H9 (cell line): Measurements from ENCODE around the gene STIL. TPM values are rescaled to one million over a fixed set of nuclear protein-coding genes. Genes with fewer than 3 reads are reported as not detected.

Experiments
- DNase-seq: peaks from one replicate; pipeline ENCODE4 v3.0.0-alpha.2; 2017
- H2AFZ ChIP-seq: one replicate; pipeline ENCODE4 v1.6.1; 2013; ENCODE audit warnings: mild to moderate bottlenecking, low read length, control low read depth, moderate library complexity
- H2AK5ac ChIP-seq: 2 replicates; pipeline ENCODE4 v1.6.1; 2013; ENCODE audit warnings: low read length, control low read depth, mixed read lengths; ENCODE audit not compliant: insufficient read length
- H2BK120ac ChIP-seq: one replicate; pipeline ENCODE4 v1.6.1; 2013; ENCODE audit warnings: low read depth, mild to moderate bottlenecking, low read length, control low read depth, inconsistent platforms; ENCODE audit not compliant: poor library complexity, severe bottlenecking
- H2BK12ac ChIP-seq: 2 replicates; pipeline ENCODE4 v1.6.1; 2013; ENCODE audit warnings: low read length, control low read depth, mixed read lengths, low read depth; ENCODE audit not compliant: insufficient read length
- H2BK15ac ChIP-seq: 2 replicates; pipeline ENCODE4 v1.6.1; 2013; ENCODE audit warnings: low read depth, low read length, control low read depth
- H2BK20ac ChIP-seq: one replicate; pipeline ENCODE4 v1.6.1; 2013; ENCODE audit warnings: low read depth, mild to moderate bottlenecking, low read length, control low read depth, inconsistent platforms; ENCODE audit not compliant: poor library complexity, severe bottlenecking
- H2BK5ac ChIP-seq: 2 replicates; pipeline ENCODE4 v1.6.1; 2013; ENCODE audit warnings: low read length, control low read depth, mixed read lengths; ENCODE audit not compliant: insufficient read length
- H3K14ac ChIP-seq: 2 replicates; pipeline ENCODE4 v1.6.1; 2013; ENCODE audit warnings: low read length, control low read depth; ENCODE audit not compliant: insufficient read depth
- H3K18ac ChIP-seq: 2 replicates; pipeline ENCODE4 v1.6.1; 2013; ENCODE audit warnings: low read depth, mild to moderate bottlenecking, mixed read lengths, low read length, control low read depth; ENCODE audit not compliant: insufficient read length
- H3K23ac ChIP-seq: 2 replicates; pipeline ENCODE4 v1.6.1; 2013; ENCODE audit warnings: low read length, control low read depth, mixed read lengths, low read depth; ENCODE audit not compliant: insufficient read length
- H3K23me2 ChIP-seq: 2 replicates; pipeline ENCODE4 v1.6.1; 2013; ENCODE audit warnings: low read depth, mild to moderate bottlenecking, mixed read lengths, low read length, control low read depth; ENCODE audit not compliant: insufficient read length, poor library complexity, severe bottlenecking
- H3K27ac ChIP-seq: 2 replicates; pipeline ENCODE4 v1.5.1; 2013; ENCODE audit warnings: low read length, control low read depth, mixed read lengths, low read depth; ENCODE audit not compliant: insufficient read length
- H3K27me3 ChIP-seq: 2 replicates; pipeline ENCODE4 v1.6.1; 2013; ENCODE audit warnings: low read length, control low read depth, inconsistent platforms; ENCODE audit not compliant: insufficient read depth
- H3K4ac ChIP-seq: 2 replicates; pipeline ENCODE4 v1.6.1; 2013; ENCODE audit warnings: low read depth, mild to moderate bottlenecking, control low read depth, inconsistent platforms, low read length, moderate library complexity
- H3K4me1 ChIP-seq: 2 replicates; pipeline ENCODE4 v1.6.1; 2013; ENCODE audit warnings: low read length, control low read depth, inconsistent platforms; ENCODE audit not compliant: insufficient read depth
- H3K4me2 ChIP-seq: 2 replicates; pipeline ENCODE4 v1.6.1; 2013; ENCODE audit warnings: low read length, control low read depth, mixed read lengths; ENCODE audit not compliant: insufficient read length, insufficient read depth
- H3K56ac ChIP-seq: 2 replicates; pipeline ENCODE4 v1.6.1; 2013; ENCODE audit warnings: low read depth, mild to moderate bottlenecking, mixed read lengths, low read length, control low read depth; ENCODE audit not compliant: insufficient read length
- H3K79me1 ChIP-seq: 2 replicates; pipeline ENCODE4 v1.6.1; 2013; ENCODE audit warnings: low read depth, mild to moderate bottlenecking, moderate library complexity, low read length, control low read depth, inconsistent platforms; ENCODE audit not compliant: insufficient read depth, poor library complexity, severe bottlenecking
- H3K79me2 ChIP-seq: 2 replicates; pipeline ENCODE4 v1.6.1; 2013; ENCODE audit warnings: low read length, control low read depth, inconsistent platforms; ENCODE audit not compliant: insufficient read depth
- H3K9ac ChIP-seq: 2 replicates; pipeline ENCODE4 v1.6.1; 2013; ENCODE audit warnings: low read length, control low read depth, mixed read lengths; ENCODE audit not compliant: insufficient read length; ENCODE audit errors: extremely low read depth
- H3K9me3 ChIP-seq: one replicate; pipeline ENCODE4 v1.6.1; 2013; ENCODE audit warnings: low read depth, low read length, inconsistent platforms; ENCODE audit not compliant: control insufficient read depth
- H3T11ph ChIP-seq: one replicate; pipeline ENCODE4 v1.6.1; 2013; ENCODE audit warnings: mild to moderate bottlenecking, low read length, control low read depth, inconsistent platforms
- H4K20me1 ChIP-seq: one replicate; pipeline ENCODE4 v1.6.1; 2013; ENCODE audit not compliant: control insufficient read depth, insufficient read length, insufficient read depth
- H4K5ac ChIP-seq: 2 replicates; pipeline ENCODE4 v1.6.1; 2013; ENCODE audit warnings: low read depth, mild to moderate bottlenecking, mixed read lengths, low read length, control low read depth; ENCODE audit not compliant: insufficient read length
- H4K8ac ChIP-seq: replicated peaks from 2 replicates; pipeline ENCODE4 v1.6.1; 2013; ENCODE audit warnings: low read length, control low read depth, mixed read lengths, low read depth; ENCODE audit not compliant: insufficient read length
- H4K91ac ChIP-seq: 2 replicates; pipeline ENCODE4 v1.6.1; 2013; ENCODE audit warnings: low read depth, mild to moderate bottlenecking, moderate library complexity, mixed read lengths, low read length, control low read depth; ENCODE audit not compliant: insufficient read length
- H3K27ac Mint-ChIP-seq, 3 experiments: 2 replicates in 2 of 3; 3 replicates in 1 of 3; pipeline ENCODE4 v1.8.0; 2020 to 2021; ENCODE audit warnings: mixed read lengths in 3 of 3, mild to moderate bottlenecking in 1 of 3, moderate library complexity in 1 of 3
- H3K27me3 Mint-ChIP-seq: 2 replicates; pipeline ENCODE4 v1.8.0; 2021; ENCODE audit warnings: low read depth, mild to moderate bottlenecking, moderate library complexity, mixed read lengths
- H3K36me3 Mint-ChIP-seq, 3 experiments: 2 replicates in 2 of 3; 3 replicates in 1 of 3; pipeline ENCODE4 v1.8.0; 2020 to 2021; ENCODE audit warnings: low read depth in 3 of 3, mixed read lengths in 3 of 3; ENCODE audit not compliant: insufficient read depth in 1 of 3
- H3K4me1 Mint-ChIP-seq, 2 experiments: 2 replicates each; pipeline ENCODE4 v1.8.0; 2020; ENCODE audit warnings: mixed read lengths in 2 of 2
- H3K4me3 Mint-ChIP-seq, 2 experiments: 2 replicates in 1 of 2; 3 replicates in 1 of 2; pipeline ENCODE4 v1.8.0; 2020 to 2021; ENCODE audit warnings: mild to moderate bottlenecking in 2 of 2, mixed read lengths in 2 of 2, moderate library complexity in 1 of 2
- H3K9me3 Mint-ChIP-seq, 2 experiments: 2 replicates in 1 of 2; 3 replicates in 1 of 2; pipeline ENCODE4 v1.8.0; 2020; ENCODE audit warnings: mild to moderate bottlenecking in 2 of 2, mixed read lengths in 2 of 2, moderate library complexity in 1 of 2
- CTCF ChIP-seq: fragments of 200-600 bp; sonication (generic); conservative IDR thresholded peaks from 3 replicates; pipeline ENCODE4 v1.8.0; 2021; ENCODE audit warnings: antibody characterized with exemption, mild to moderate bottlenecking
- WGBS: extraction: QIAGEN DNeasy Blood & Tissue Kit; methylation state at CpG from one replicate; pipeline ENCODE4 v1.1.7; 2013; ENCODE audit warnings: missing lambda C conversion rate, low lambda C conversion rate, mixed read lengths; ENCODE audit not compliant: insufficient read length; ENCODE audit errors: extremely low coverage; 5-methylcytosine and 5-hydroxymethylcytosine counted together
- total RNA-seq: library from RNA; stranded (reverse); gene quantifications from 2 replicates; pipeline ENCODE4 v1.2.1, GENCODE V29; 2021

The STIL gene
- total RNA-seq, 1 experiment from 2014 or later = 26.6 TPM

- Histone ChIP-seq H2BK20ac (no peak overlapping the region), H3K4ac (no peak overlapping the region), H3K27me3 (no peaks in the 10 kb centered on the region), H3K4me1 (peaks cover 2% of the 10 kb centered on the region; the same call in 1 of the 2 replicates), H3K9ac (no peak overlapping the region), H3T11ph (no peak overlapping the region), H3K79me2 (no peaks in the 10 kb centered on the region; the same call in 1 of the 2 replicates), H2BK5ac (no peak overlapping the region), H2BK15ac (no peak overlapping the region), H3K23ac (no peak overlapping the region), H3K23me2 (peaks cover 7% of the 10 kb centered on the region), H2AFZ (no peak overlapping the region), H3K14ac (no peak overlapping the region), H2BK120ac (no peak overlapping the region), H3K9me3 (no peaks in the 10 kb centered on the region), H4K5ac (no peak overlapping the region), H2AK5ac (no peak overlapping the region), H3K79me1 (no peaks in the 10 kb centered on the region), H3K27ac (no peak overlapping the region), H3K56ac (no peak overlapping the region), H2BK12ac (no peak overlapping the region), H4K20me1 (no peaks in the 10 kb centered on the region), H3K4me2 (no peak overlapping the region), H4K8ac (no peak overlapping the region), H3K18ac (no peak overlapping the region), H4K91ac (no peak overlapping the region)
- WGBS = no CpG with 5 or more reads among the region's 1 CpG
- no peak for DNase-seq
- Mint-ChIP-seq H3K4me3 (no peak overlapping the region), H3K27ac (no peak overlapping the region), H3K9me3 (no peaks in the 10 kb centered on the region; a peak in 1 of 5 replicates), H3K36me3 (no peaks in the 10 kb centered on the region), H3K4me1 (peaks cover 6 to 8% of the 10 kb centered on the region in 2 experiments), H3K27me3 (no peaks in the 10 kb centered on the region)
- TF ChIP-seq CTCF = no peak
Observed at GRCh38 chr1:47330212-47330611, 16.3 kb upstream of the STIL start.
